Measurements from ENCODE around the gene BABAM2. TPM values are rescaled to one million over a fixed set of nuclear protein-coding genes. Genes with fewer than 3 reads are reported as not detected.

Gene BABAM2
- total and polyA plus RNA-seq, 2 experiments from 2014 or later = 17.8 to 21.5 TPM

GRCh38 chr2:28252311-28252710, 361.8 kb downstream of the BABAM2 start:
- Histone ChIP-seq H3K4me2 (no peak overlapping the region), H3K27me3 (ENCODE audit: insufficient read depth) (no peaks in the 10 kb centered on the region), H3K4me1 (ENCODE audit: insufficient read depth) (no peaks in the 10 kb centered on the region), H2AFZ (no peak overlapping the region), H3K27ac (ENCODE audit: low read depth) (no peak overlapping the region), H4K20me1 (replicated peaks; ENCODE audit: insufficient read depth) (no peaks in the 10 kb centered on the region), H3K79me2 (replicated peaks; ENCODE audit: insufficient read depth) (no peaks in the 10 kb centered on the region), H3K9me2 (ENCODE audit: insufficient read depth) (no peaks in the 10 kb centered on the region), H3K4me3 (no peak overlapping the region), H3K36me3 (ENCODE audit: insufficient read depth) (no peaks in the 10 kb centered on the region), H3F3A (replicated peaks; ENCODE audit: low read depth) (no peaks in the 10 kb centered on the region)
- no peaks in the 10 kb centered on the region for H3K36me3 Mint-ChIP-seq (ENCODE audit: low read depth)
- no peak for TF ChIP-seq CREB1 (CRISPR knock-in tag; IDR thresholded peaks at IDR 0.05; ENCODE audit: low read depth)
- TF ChIP-seq STAT1 (IDR thresholded peaks at IDR 0.05; ENCODE audit: unreplicated experiment) = no peak
- TF ChIP-seq EZH2phosphoT487 (IDR thresholded peaks at IDR 0.05; ENCODE audit: unreplicated experiment) = no peak
- TF ChIP-seq ZNF114 (CRISPR knock-in tag; IDR thresholded peaks at IDR 0.05) = no peak
- TF ChIP-seq, protein P1, sequence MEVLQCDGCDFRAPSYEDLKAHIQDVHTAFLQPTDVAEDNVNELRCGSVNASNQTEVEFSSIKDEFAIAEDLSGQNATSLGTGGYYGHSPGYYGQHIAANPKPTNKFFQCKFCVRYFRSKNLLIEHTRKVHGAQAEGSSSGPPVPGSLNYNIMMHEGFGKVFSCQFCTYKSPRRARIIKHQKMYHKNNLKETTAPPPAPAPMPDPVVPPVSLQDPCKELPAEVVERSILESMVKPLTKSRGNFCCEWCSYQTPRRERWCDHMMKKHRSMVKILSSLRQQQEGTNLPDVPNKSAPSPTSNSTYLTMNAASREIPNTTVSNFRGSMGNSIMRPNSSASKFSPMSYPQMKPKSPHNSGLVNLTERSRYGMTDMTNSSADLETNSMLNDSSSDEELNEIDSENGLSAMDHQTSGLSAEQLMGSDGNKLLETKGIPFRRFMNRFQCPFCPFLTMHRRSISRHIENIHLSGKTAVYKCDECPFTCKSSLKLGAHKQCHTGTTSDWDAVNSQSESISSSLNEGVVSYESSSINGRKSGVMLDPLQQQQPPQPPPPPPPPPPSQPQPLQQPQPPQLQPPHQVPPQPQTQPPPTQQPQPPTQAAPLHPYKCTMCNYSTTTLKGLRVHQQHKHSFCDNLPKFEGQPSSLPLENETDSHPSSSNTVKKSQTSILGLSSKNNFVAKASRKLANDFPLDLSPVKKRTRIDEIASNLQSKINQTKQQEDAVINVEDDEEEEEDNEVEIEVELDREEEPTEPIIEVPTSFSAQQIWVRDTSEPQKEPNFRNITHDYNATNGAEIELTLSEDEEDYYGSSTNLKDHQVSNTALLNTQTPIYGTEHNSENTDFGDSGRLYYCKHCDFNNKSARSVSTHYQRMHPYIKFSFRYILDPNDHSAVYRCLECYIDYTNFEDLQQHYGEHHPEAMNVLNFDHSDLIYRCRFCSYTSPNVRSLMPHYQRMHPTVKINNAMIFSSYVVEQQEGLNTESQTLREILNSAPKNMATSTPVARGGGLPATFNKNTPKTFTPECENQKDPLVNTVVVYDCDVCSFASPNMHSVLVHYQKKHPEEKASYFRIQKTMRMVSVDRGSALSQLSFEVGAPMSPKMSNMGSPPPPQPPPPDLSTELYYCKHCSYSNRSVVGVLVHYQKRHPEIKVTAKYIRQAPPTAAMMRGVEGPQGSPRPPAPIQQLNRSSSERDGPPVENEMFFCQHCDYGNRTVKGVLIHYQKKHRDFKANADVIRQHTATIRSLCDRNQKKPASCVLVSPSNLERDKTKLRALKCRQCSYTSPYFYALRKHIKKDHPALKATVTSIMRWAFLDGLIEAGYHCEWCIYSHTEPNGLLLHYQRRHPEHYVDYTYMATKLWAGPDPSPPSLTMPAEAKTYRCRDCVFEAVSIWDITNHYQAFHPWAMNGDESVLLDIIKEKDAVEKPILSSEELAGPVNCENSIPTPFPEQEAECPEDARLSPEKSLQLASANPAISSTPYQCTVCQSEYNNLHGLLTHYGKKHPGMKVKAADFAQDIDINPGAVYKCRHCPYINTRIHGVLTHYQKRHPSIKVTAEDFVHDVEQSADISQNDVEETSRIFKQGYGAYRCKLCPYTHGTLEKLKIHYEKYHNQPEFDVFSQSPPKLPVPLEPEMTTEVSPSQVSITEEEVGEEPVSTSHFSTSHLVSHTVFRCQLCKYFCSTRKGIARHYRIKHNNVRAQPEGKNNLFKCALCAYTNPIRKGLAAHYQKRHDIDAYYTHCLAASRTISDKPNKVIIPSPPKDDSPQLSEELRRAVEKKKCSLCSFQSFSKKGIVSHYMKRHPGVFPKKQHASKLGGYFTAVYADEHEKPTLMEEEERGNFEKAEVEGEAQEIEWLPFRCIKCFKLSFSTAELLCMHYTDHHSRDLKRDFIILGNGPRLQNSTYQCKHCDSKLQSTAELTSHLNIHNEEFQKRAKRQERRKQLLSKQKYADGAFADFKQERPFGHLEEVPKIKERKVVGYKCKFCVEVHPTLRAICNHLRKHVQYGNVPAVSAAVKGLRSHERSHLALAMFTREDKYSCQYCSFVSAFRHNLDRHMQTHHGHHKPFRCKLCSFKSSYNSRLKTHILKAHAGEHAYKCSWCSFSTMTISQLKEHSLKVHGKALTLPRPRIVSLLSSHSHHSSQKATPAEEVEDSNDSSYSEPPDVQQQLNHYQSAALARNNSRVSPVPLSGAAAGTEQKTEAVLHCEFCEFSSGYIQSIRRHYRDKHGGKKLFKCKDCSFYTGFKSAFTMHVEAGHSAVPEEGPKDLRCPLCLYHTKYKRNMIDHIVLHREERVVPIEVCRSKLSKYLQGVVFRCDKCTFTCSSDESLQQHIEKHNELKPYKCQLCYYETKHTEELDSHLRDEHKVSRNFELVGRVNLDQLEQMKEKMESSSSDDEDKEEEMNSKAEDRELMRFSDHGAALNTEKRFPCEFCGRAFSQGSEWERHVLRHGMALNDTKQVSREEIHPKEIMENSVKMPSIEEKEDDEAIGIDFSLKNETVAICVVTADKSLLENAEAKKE (CRISPR knock-in tag; IDR thresholded peaks at IDR 0.05) = no peak
- TF ChIP-seq, protein P2, sequence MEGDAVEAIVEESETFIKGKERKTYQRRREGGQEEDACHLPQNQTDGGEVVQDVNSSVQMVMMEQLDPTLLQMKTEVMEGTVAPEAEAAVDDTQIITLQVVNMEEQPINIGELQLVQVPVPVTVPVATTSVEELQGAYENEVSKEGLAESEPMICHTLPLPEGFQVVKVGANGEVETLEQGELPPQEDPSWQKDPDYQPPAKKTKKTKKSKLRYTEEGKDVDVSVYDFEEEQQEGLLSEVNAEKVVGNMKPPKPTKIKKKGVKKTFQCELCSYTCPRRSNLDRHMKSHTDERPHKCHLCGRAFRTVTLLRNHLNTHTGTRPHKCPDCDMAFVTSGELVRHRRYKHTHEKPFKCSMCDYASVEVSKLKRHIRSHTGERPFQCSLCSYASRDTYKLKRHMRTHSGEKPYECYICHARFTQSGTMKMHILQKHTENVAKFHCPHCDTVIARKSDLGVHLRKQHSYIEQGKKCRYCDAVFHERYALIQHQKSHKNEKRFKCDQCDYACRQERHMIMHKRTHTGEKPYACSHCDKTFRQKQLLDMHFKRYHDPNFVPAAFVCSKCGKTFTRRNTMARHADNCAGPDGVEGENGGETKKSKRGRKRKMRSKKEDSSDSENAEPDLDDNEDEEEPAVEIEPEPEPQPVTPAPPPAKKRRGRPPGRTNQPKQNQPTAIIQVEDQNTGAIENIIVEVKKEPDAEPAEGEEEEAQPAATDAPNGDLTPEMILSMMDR (conservative IDR thresholded peaks at IDR 0.05; ENCODE audit: low read depth in 2 of 2) = no peak
- TF ChIP-seq REST (IDR thresholded peaks at IDR 0.05; ENCODE audit: unreplicated experiment) = no peak
- TF ChIP-seq POLR2AphosphoS5 (IDR thresholded peaks at IDR 0.05; ENCODE audit: low read depth) = no peak
- TF ChIP-seq, protein P3, sequence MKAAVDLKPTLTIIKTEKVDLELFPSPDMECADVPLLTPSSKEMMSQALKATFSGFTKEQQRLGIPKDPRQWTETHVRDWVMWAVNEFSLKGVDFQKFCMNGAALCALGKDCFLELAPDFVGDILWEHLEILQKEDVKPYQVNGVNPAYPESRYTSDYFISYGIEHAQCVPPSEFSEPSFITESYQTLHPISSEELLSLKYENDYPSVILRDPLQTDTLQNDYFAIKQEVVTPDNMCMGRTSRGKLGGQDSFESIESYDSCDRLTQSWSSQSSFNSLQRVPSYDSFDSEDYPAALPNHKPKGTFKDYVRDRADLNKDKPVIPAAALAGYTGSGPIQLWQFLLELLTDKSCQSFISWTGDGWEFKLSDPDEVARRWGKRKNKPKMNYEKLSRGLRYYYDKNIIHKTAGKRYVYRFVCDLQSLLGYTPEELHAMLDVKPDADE (IDR thresholded peaks at IDR 0.05) = no peak
- TF ChIP-seq JUNB (IDR thresholded peaks at IDR 0.05; ENCODE audit: unreplicated experiment) = no peak
- no peak for TF ChIP-seq ZNF331 (CRISPR knock-in tag; IDR thresholded peaks at IDR 0.05; ENCODE audit: low read depth)
- no peak for TF ChIP-seq EZH2 (IDR thresholded peaks at IDR 0.05; ENCODE audit: low read depth, unreplicated experiment)
- no peak overlapping the region for H3K4me3 Mint-ChIP-seq
- ATAC-seq (no peak), DNase-seq (ENCODE audit: low spot score) (no peak)
- no peak overlapping the region for H3K27ac Mint-ChIP-seq
- no peaks in the 10 kb centered on the region for H3K9me3 Mint-ChIP-seq
- H3K4me1 Mint-ChIP-seq = no peaks in the 10 kb centered on the region
- H3K27me3 Mint-ChIP-seq (ENCODE audit: insufficient read depth, low read depth, poor library complexity) = peaks cover 2% of the 10 kb centered on the region
